Measurements from ENCODE around the gene SFMBT2. TPM values are rescaled to one million over a fixed set of nuclear protein-coding genes. Genes with fewer than 3 reads are reported as not detected.
A peak's percentile ranks its signal among the peaks of the same experiment; 100 is the strongest.

Gene SFMBT2
- total RNA-seq, 1 donor from 2014 or later: 7.0 TPM

- H3K27me3 Mint-ChIP-seq (ENCODE audit: low read depth): no peaks in the 10 kb centered on the region
- DNase-seq (ENCODE audit: low read depth, low spot score): no peak
- no peak overlapping the region for H3K27ac Mint-ChIP-seq (ENCODE audit: unreplicated experiment)
- H3K4me3 Mint-ChIP-seq: no peak overlapping the region
- H3K4me1 Mint-ChIP-seq: no peaks in the 10 kb centered on the region
- H3K36me3 Mint-ChIP-seq (ENCODE audit: low read depth): peaks cover 5% of the 10 kb centered on the region
- no peak for TF ChIP-seq CTCF (conservative IDR thresholded peaks at IDR 0.05)
- H3K9me3 Mint-ChIP-seq: peaks cover 4% of the 10 kb centered on the region
Measured at GRCh38 chr10:7354330-7355047, 56.3 kb downstream of the SFMBT2 start.

GRCh38 chr10:7351894-7352293 is 58.9 kb downstream of the SFMBT2 start:
- Mint-ChIP-seq H3K27ac (ENCODE audit: unreplicated experiment) (peak overlapping the region; percentile 13), H3K36me3 (ENCODE audit: low read depth) (peaks cover 3% of the 10 kb centered on the region), H3K4me3 (no peak overlapping the region), H3K9me3 (no peaks in the 10 kb centered on the region), H3K27me3 (ENCODE audit: low read depth) (no peaks in the 10 kb centered on the region), H3K4me1 (no peaks in the 10 kb centered on the region)
- no peak for DNase-seq (ENCODE audit: low read depth, low spot score)
- no peak for TF ChIP-seq CTCF (conservative IDR thresholded peaks at IDR 0.05)

GRCh38 chr10:7350541-7351195 is 60.2 kb downstream of the SFMBT2 start:
- Mint-ChIP-seq H3K4me3 (no peak overlapping the region), H3K4me1 (no peaks in the 10 kb centered on the region), H3K27me3 (ENCODE audit: low read depth) (no peaks in the 10 kb centered on the region), H3K36me3 (ENCODE audit: low read depth) (peaks cover 3% of the 10 kb centered on the region), H3K27ac (ENCODE audit: unreplicated experiment) (no peak overlapping the region), H3K9me3 (peaks cover 3% of the 10 kb centered on the region)
- DNase-seq (ENCODE audit: low read depth, low spot score): no peak
- no peak for TF ChIP-seq CTCF (conservative IDR thresholded peaks at IDR 0.05)

GRCh38 chr10:7345717-7346116 is 65.1 kb downstream of the SFMBT2 start:
- Mint-ChIP-seq H3K4me3 (no peak overlapping the region), H3K27ac (ENCODE audit: unreplicated experiment) (no peak overlapping the region), H3K36me3 (ENCODE audit: low read depth) (peaks cover 17% of the 10 kb centered on the region), H3K9me3 (peaks cover 16% of the 10 kb centered on the region), H3K27me3 (ENCODE audit: low read depth) (no peaks in the 10 kb centered on the region), H3K4me1 (peaks cover 5% of the 10 kb centered on the region)
- no peak for DNase-seq (ENCODE audit: low read depth, low spot score)
- TF ChIP-seq CTCF (conservative IDR thresholded peaks at IDR 0.05): no peak

- peaks cover 14% of the 10 kb centered on the region for H3K36me3 Mint-ChIP-seq (ENCODE audit: low read depth)
- H3K4me3 Mint-ChIP-seq: no peak overlapping the region
- H3K27me3 Mint-ChIP-seq (ENCODE audit: low read depth): no peaks in the 10 kb centered on the region
- peaks cover 16% of the 10 kb centered on the region for H3K9me3 Mint-ChIP-seq
- no peak overlapping the region for H3K27ac Mint-ChIP-seq (ENCODE audit: unreplicated experiment)
- H3K4me1 Mint-ChIP-seq: peaks cover 23% of the 10 kb centered on the region
- no peak for DNase-seq (ENCODE audit: low read depth, low spot score)
- TF ChIP-seq CTCF (conservative IDR thresholded peaks at IDR 0.05): no peak
Measured at GRCh38 chr10:7343040-7343439, 67.8 kb downstream of the SFMBT2 start.
